Bronchial epithelial cell (primary cell): ENCODE data around the gene PTPMT1. TPM values are rescaled to one million over a fixed set of nuclear protein-coding genes. Genes with fewer than 3 reads are reported as not detected.

Experiments
- DNase-seq: peaks from one replicate; pipeline ENCODE4 v3.0.0-alpha.2; 2010; ENCODE audit warnings: low read depth
- FAIRE-seq: peaks from 2 replicates; lab custom pipeline; 2011; peaks lifted over from hg19 to GRCh38; lab: Jason Lieb, UNC
- H3K27me3 ChIP-seq: 2 replicates; pipeline ENCODE4 v1.5.1; 2011; ENCODE audit warnings: low read length; ENCODE audit not compliant: control insufficient read depth, insufficient read depth
- H3K36me3 ChIP-seq: 2 replicates; pipeline ENCODE4 v1.5.1; 2011; ENCODE audit warnings: low read length; ENCODE audit not compliant: control insufficient read depth, insufficient read depth
- H3K4me3 ChIP-seq: 2 replicates; pipeline ENCODE4 v1.5.1; 2011; ENCODE audit warnings: mild to moderate bottlenecking, low read depth, low read length, control low read depth
- total RNA-seq: library from RNA; depleted of rRNA; stranded (reverse); fragments of >200 nt; gene quantifications from 2 replicates; pipeline ENCODE4 v1.2.1, GENCODE V29; 2014
- TF ChIP-seq, protein P1 (sequence below): IDR thresholded peaks from 2 replicates; pipeline ENCODE4 v1.5.1; 2011; ENCODE audit warnings: mild to moderate bottlenecking, moderate library complexity, low read length, control low read depth, inconsistent platforms; ENCODE audit not compliant: insufficient read depth, severe bottlenecking

The PTPMT1 gene
- total RNA-seq, 1 donor from 2014 or later = 147 TPM

DNA sequence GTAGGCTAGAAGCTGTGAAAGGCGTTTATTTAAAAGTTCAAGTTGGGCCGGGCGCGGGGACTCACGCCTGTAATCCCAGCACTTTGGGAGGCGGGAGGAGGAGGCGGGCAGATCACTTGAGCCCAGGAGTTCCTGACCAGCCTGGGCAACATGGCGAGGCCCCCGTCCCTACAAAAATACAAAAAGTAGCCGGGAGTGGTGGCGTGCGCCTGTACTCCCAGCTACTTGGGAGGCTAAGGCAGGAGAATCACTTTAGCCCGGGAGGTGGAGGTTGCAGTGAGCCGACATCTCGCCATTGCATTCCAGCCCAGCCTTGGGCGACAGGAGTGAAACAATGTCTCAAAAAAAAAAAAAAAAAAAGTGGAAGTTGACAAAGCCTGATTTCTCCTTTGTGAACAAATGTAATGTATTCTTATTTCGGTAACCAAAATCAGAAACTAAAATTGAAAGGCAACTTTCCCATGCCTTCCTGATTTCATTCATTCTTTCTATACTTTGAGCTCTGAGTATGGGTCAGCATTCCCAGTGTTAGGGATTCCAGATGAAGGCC is 825 bp downstream of the PTPMT1 start:
- FAIRE-seq = no peak
- TF ChIP-seq, protein P1, sequence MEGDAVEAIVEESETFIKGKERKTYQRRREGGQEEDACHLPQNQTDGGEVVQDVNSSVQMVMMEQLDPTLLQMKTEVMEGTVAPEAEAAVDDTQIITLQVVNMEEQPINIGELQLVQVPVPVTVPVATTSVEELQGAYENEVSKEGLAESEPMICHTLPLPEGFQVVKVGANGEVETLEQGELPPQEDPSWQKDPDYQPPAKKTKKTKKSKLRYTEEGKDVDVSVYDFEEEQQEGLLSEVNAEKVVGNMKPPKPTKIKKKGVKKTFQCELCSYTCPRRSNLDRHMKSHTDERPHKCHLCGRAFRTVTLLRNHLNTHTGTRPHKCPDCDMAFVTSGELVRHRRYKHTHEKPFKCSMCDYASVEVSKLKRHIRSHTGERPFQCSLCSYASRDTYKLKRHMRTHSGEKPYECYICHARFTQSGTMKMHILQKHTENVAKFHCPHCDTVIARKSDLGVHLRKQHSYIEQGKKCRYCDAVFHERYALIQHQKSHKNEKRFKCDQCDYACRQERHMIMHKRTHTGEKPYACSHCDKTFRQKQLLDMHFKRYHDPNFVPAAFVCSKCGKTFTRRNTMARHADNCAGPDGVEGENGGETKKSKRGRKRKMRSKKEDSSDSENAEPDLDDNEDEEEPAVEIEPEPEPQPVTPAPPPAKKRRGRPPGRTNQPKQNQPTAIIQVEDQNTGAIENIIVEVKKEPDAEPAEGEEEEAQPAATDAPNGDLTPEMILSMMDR = no peak

DNA sequence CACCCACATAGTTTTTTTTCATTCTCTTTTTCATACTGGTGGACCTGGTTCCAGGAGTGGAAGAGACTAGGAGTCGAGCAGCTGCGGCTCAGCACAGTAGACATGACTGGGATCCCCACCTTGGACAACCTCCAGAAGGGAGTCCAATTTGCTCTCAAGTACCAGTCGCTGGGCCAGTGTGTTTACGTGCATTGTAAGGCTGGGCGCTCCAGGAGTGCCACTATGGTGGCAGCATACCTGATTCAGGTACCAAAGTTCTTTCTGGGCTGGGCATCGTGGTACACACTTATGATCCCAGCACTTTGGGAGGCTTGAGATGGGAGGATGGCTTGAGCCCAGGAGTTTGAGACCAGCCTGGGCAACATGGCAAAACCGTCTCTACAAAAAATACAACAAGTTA is 4.2 kb downstream of the PTPMT1 start:
- Histone ChIP-seq H3K27me3 (no peaks in the 10 kb centered on the region), H3K36me3 (peaks cover 12% of the 10 kb centered on the region), H3K4me3 (no peak overlapping the region)
- TF ChIP-seq, protein P1 = no peak
- DNase-seq (no peak), FAIRE-seq (no peak)

More for the DNA sequence above, 825 bp downstream of the PTPMT1 start:
- Histone ChIP-seq H3K4me3 (peak overlapping the region; percentile 88), H3K36me3 (peaks cover 3% of the 10 kb centered on the region), H3K27me3 (no peaks in the 10 kb centered on the region)
- DNase-seq = no peak

DNA sequence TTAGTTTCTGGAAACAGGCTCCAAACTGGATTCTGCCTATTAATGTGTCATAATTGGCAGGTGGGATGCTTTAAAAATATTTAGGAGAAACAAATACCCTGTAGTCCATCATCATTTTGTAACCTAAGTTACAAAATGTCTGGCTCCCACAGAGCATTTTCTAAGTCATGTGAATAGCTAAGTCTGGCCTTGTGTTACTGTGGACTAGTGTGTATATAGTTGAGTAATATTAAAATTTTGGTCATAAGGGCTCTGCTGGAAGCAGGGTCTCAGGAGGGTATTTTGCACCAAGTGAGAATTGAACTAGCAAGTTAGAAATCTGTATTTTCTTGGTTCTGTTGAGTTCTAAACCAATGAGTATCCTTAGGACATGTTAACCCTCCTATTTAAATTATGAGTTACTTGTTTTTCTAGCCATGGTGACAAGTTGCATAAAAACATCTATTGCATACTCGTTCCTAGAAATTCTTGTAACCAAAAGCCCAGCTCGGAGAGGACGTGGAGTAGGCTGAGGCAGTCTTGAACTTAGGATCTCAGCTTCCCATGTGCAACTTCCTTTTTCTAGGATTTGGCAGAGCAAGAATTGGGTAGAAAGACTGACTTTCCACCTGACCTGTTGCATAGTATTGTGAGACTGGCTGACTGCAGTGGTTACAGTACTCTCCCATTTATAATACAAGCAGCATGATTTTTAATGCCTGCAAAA is 5.4 kb downstream of the PTPMT1 start:
- H3K4me3 ChIP-seq = no peak overlapping the region

DNA sequence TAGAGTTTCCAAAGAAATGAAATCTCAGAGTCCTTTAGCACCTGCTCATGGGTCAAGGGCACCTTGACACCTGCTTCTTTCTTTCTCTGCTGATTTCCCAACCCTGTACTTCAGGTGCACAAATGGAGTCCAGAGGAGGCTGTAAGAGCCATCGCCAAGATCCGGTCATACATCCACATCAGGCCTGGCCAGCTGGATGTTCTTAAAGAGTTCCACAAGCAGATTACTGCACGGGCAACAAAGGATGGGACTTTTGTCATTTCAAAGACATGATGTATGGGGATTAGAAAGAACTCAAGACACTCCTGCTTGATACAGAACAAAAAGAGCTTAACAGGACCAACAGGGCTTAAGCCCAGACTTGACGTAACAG is 5.9 kb downstream of the PTPMT1 start:
- H3K36me3 ChIP-seq = peaks cover 14% of the 10 kb centered on the region
- TF ChIP-seq, protein P1 = no peak
- DNase-seq (no peak), FAIRE-seq (no peak)
- H3K27me3 ChIP-seq = no peaks in the 10 kb centered on the region
- no peak overlapping the region for H3K4me3 ChIP-seq

More for the DNA sequence above, 5.4 kb downstream of the PTPMT1 start:
- peaks cover 14% of the 10 kb centered on the region for H3K36me3 ChIP-seq
- DNase-seq = no peak
- H3K27me3 ChIP-seq = no peaks in the 10 kb centered on the region
- FAIRE-seq = no peak
- TF ChIP-seq, protein P1 = no peak

DNA sequence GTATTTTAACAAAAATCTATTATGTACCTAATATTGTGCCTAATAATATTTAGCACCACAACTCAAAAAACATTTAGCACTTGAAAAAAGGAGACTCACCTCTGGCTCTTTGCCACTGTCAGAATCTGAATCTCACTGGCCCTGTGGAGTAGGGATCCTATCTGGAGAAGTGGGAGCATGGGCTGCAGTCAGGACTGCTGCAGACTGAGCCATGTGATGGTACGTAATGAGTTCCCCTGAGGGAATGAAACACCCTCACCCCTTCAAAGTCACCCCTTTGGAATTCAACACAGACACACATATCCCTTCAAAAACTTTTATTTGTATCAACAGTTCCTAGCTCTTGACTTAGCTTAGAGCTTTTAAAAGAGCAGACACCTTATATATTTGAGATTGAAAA is 6.5 kb downstream of the PTPMT1 start:
- TF ChIP-seq, protein P1 = no peak
- no peak for FAIRE-seq
- peak; percentile 38 for DNase-seq
- Histone ChIP-seq H3K36me3 (peaks cover 14% of the 10 kb centered on the region), H3K4me3 (no peak overlapping the region), H3K27me3 (no peaks in the 10 kb centered on the region)
